ENCODE results near the gene TENT5C.

Gene TENT5C

GRCh38 chr1:117657949-117658660, 52.3 kb downstream of the TENT5C start:
- H3K27me3 ChIP-seq (ENCODE audit: insufficient read depth, low read length, poor library complexity, severe bottlenecking) = no peaks in the 10 kb centered on the region
- no peaks in the 10 kb centered on the region for H3K79me2 ChIP-seq (ENCODE audit: insufficient read depth, low read length)
- H3K9ac ChIP-seq (ENCODE audit: low read depth, low read length, poor library complexity, severe bottlenecking) = no peak overlapping the region
- H3K36me3 ChIP-seq (ENCODE audit: insufficient read depth, low read length) = no peaks in the 10 kb centered on the region
- TF ChIP-seq CTCF (conservative IDR thresholded peaks at IDR 0.05; ENCODE audit: low read length) (no peak), EZH2phosphoT487 (IDR thresholded peaks at IDR 0.05; ENCODE audit: borderline replicate concordance) (no peak)
- peak overlapping the region; percentile 43 for H3K4me3 ChIP-seq (ENCODE audit: low read length, poor library complexity, severe bottlenecking)
- H3K9me3 ChIP-seq (ENCODE audit: insufficient read depth, low read depth, low read length) = no peaks in the 10 kb centered on the region
- no peak overlapping the region for H2AFZ ChIP-seq (ENCODE audit: low read length)
- H3F3A ChIP-seq (ENCODE audit: low read depth) = no peaks in the 10 kb centered on the region
- H3K4me1 ChIP-seq (ENCODE audit: insufficient read depth, low read length, poor library complexity, severe bottlenecking) = peaks cover 79% of the 10 kb centered on the region
- H4K20me1 ChIP-seq (ENCODE audit: insufficient read depth, low read length, poor library complexity, severe bottlenecking) = no peaks in the 10 kb centered on the region
- peak overlapping the region; percentile 73 for H3K4me2 ChIP-seq (ENCODE audit: low read depth, low read length, poor library complexity, severe bottlenecking)
- no peaks in the 10 kb centered on the region for H3K9me2 ChIP-seq (replicated peaks; ENCODE audit: low read depth, low read length)

GRCh38 chr1:117658676-117659075, 52.8 kb downstream of the TENT5C start:
- Histone ChIP-seq H3K79me2 (ENCODE audit: insufficient read depth, low read length) (no peaks in the 10 kb centered on the region), H3K9me3 (ENCODE audit: insufficient read depth, low read depth, low read length) (no peaks in the 10 kb centered on the region), H3K27me3 (ENCODE audit: insufficient read depth, low read length, poor library complexity, severe bottlenecking) (no peaks in the 10 kb centered on the region), H3K4me3 (ENCODE audit: low read length, poor library complexity, severe bottlenecking) (peak overlapping the region; percentile 50), H3K4me2 (ENCODE audit: low read depth, low read length, poor library complexity, severe bottlenecking) (peak overlapping the region; percentile 73), H3K4me1 (ENCODE audit: insufficient read depth, low read length, poor library complexity, severe bottlenecking) (peaks cover 73% of the 10 kb centered on the region), H3K36me3 (ENCODE audit: insufficient read depth, low read length) (no peaks in the 10 kb centered on the region), H2AFZ (ENCODE audit: low read length) (no peak overlapping the region), H3F3A (ENCODE audit: low read depth) (no peaks in the 10 kb centered on the region), H3K9ac (ENCODE audit: low read depth, low read length, poor library complexity, severe bottlenecking) (no peak overlapping the region), H4K20me1 (ENCODE audit: insufficient read depth, low read length, poor library complexity, severe bottlenecking) (no peaks in the 10 kb centered on the region), H3K9me2 (replicated peaks; ENCODE audit: low read depth, low read length) (no peaks in the 10 kb centered on the region)
- TF ChIP-seq CTCF (conservative IDR thresholded peaks at IDR 0.05; ENCODE audit: low read length) (no peak), EZH2phosphoT487 (IDR thresholded peaks at IDR 0.05; ENCODE audit: borderline replicate concordance) (peak; percentile 72; the same call in 1 of the 2 replicates)

GRCh38 chr1:117659550-117660270, 53.9 kb downstream of the TENT5C start:
- no peak overlapping the region for H2AFZ ChIP-seq (ENCODE audit: low read length)
- H3K4me3 ChIP-seq (ENCODE audit: low read length, poor library complexity, severe bottlenecking) = peak overlapping the region; percentile 50
- peak overlapping the region; percentile 73 for H3K4me2 ChIP-seq (ENCODE audit: low read depth, low read length, poor library complexity, severe bottlenecking)
- H3F3A ChIP-seq (ENCODE audit: low read depth) = no peaks in the 10 kb centered on the region
- TF ChIP-seq CTCF (conservative IDR thresholded peaks at IDR 0.05; ENCODE audit: low read length) (no peak), EZH2phosphoT487 (IDR thresholded peaks at IDR 0.05; ENCODE audit: borderline replicate concordance) (no peak)
- H3K27me3 ChIP-seq (ENCODE audit: insufficient read depth, low read length, poor library complexity, severe bottlenecking) = no peaks in the 10 kb centered on the region
- H3K36me3 ChIP-seq (ENCODE audit: insufficient read depth, low read length) = no peaks in the 10 kb centered on the region
- no peaks in the 10 kb centered on the region for H3K9me3 ChIP-seq (ENCODE audit: insufficient read depth, low read depth, low read length)
- no peaks in the 10 kb centered on the region for H3K79me2 ChIP-seq (ENCODE audit: insufficient read depth, low read length)
- H4K20me1 ChIP-seq (ENCODE audit: insufficient read depth, low read length, poor library complexity, severe bottlenecking) = no peaks in the 10 kb centered on the region
- no peaks in the 10 kb centered on the region for H3K9me2 ChIP-seq (replicated peaks; ENCODE audit: low read depth, low read length)
- no peak overlapping the region for H3K9ac ChIP-seq (ENCODE audit: low read depth, low read length, poor library complexity, severe bottlenecking)
- peaks cover 63% of the 10 kb centered on the region for H3K4me1 ChIP-seq (ENCODE audit: insufficient read depth, low read length, poor library complexity, severe bottlenecking)
